ENCODE data around the gene JPT1. TPM values are rescaled to one million over a fixed set of nuclear protein-coding genes. Genes with fewer than 3 reads are reported as not detected.
A peak's percentile ranks its signal among the peaks of the same experiment; 100 is the strongest.

The JPT1 gene
- total and polyA plus RNA-seq, 7 donors = 17.5 to 627 (median 19.1) TPM

GRCh38 chr17:75087182-75087557 is 67.1 kb downstream of the JPT1 start:
- Histone ChIP-seq H3K4me3 (peak overlapping the region in 3 of 4 donors; percentile 46 to 58 (median 55)), H3K4me1 (peaks cover 0 to 36% (median 28%) of the 10 kb centered on the region in 4 donors), H3K36me3 (no peaks in the 10 kb centered on the region), H3K27me3 (no peaks in the 10 kb centered on the region), H3K9me3 (no peaks in the 10 kb centered on the region), H3K27ac (peak overlapping the region; percentile 63 to 78 (median 77))
- DNase-seq = no peak
- intact Hi-C loops (cut with DNase I) = no loop called here
- WGBS, 2 donors = 32 to 58% methylated on average over 12 of the region's 12 CpGs
- TF ChIP-seq EP300 (IDR thresholded peaks at IDR 0.05) (no peak), CTCF (IDR thresholded peaks at IDR 0.05) (no peak), POLR2A (IDR thresholded peaks at IDR 0.05) (no peak)

- 44 to 71% methylated on average over 15 of the region's 15 CpGs for WGBS, 2 donors
- Histone ChIP-seq H3K4me1 (peaks cover 0 to 31% (median 26%) of the 10 kb centered on the region in 4 donors), H3K27me3 (no peaks in the 10 kb centered on the region), H3K9me3 (no peaks in the 10 kb centered on the region), H3K4me3 (no peak overlapping the region), H3K36me3 (no peaks in the 10 kb centered on the region), H3K27ac (peak overlapping the region in 1 of 4 donors; percentile 77)
- TF ChIP-seq POLR2AphosphoS5 (IDR thresholded peaks at IDR 0.05) = no peak
- no peak for TF ChIP-seq POLR2A (IDR thresholded peaks at IDR 0.05)
- no peak for TF ChIP-seq EP300 (IDR thresholded peaks at IDR 0.05)
- TF ChIP-seq CTCF (IDR thresholded peaks at IDR 0.05) = no peak
- intact Hi-C loops (cut with DNase I) = no loop called here
- DNase-seq = no peak
Observed at GRCh38 chr17:75086496-75087181, 67.7 kb downstream of the JPT1 start.

Small RNA genes within 50 kb of the gene (small RNA-seq; reads per million reads assigned to genes)
- 0 reads per million in 3 donors for gene RF00019

Other genes with a start within 250 kb of the JPT1 start
- not detected for gene USH1G, start 231.3 kb downstream of the JPT1 start, total RNA-seq
- gene USH1G, start 231.3 kb downstream of the JPT1 start, polyA plus RNA-seq = under 1 TPM in 1 of 3 donors, not detected in 2; 0.09 TPM
- gene OTOP2, start 230.2 kb downstream of the JPT1 start, total RNA-seq = under 1 TPM in 2 of 4 donors, not detected in 2; 0.36 to 0.55 TPM
- gene OTOP2, start 230.2 kb downstream of the JPT1 start, polyA plus RNA-seq = 10 to 100 TPM in 1 of 3 donors, 1 to 10 TPM in 2; 4.8 to 21.0 (median 9.5) TPM
- not detected for gene OTOP3, start 218.6 kb downstream of the JPT1 start, total RNA-seq
- gene OTOP3, start 218.6 kb downstream of the JPT1 start, polyA plus RNA-seq = 1 to 10 TPM in 1 of 3 donors, under 1 TPM in 2; 0.28 to 1.8 (median 0.60) TPM
- 10 to 100 TPM in 1 of 4 donors, 1 to 10 TPM in 3; 7.1 to 21.6 (median 8.3) TPM for gene HID1, start 181.8 kb downstream of the JPT1 start, total RNA-seq
- 10 to 100 TPM; 23.4 to 34.8 (median 33.8) TPM for gene HID1, start 181.8 kb downstream of the JPT1 start, polyA plus RNA-seq
- 10 to 100 TPM in 3 of 4 donors, 1 to 10 TPM in 1; 9.3 to 16.9 (median 10.3) TPM for gene CDR2L, start 166.9 kb downstream of the JPT1 start, total RNA-seq
- 1 to 10 TPM; 2.4 to 3.7 (median 3.0) TPM for gene CDR2L, start 166.9 kb downstream of the JPT1 start, polyA plus RNA-seq
- 100 to 1,000 TPM in 1 of 4 donors, 10 to 100 TPM in 3; 46.3 to 104 (median 62.5) TPM for gene MRPL58, start 141.8 kb downstream of the JPT1 start, total RNA-seq
- 10 to 100 TPM; 36.6 to 56.9 (median 53.0) TPM for gene MRPL58, start 141.8 kb downstream of the JPT1 start, polyA plus RNA-seq
- gene ATP5PD, start 107.5 kb downstream of the JPT1 start, total RNA-seq = 100 to 1,000 TPM; 303 to 480 (median 367) TPM
- gene ATP5PD, start 107.5 kb downstream of the JPT1 start, polyA plus RNA-seq = 100 to 1,000 TPM; 481 to 726 (median 592) TPM
- 10 to 100 TPM; 19.6 to 25.5 (median 21.8) TPM for gene KCTD2, start 107.3 kb downstream of the JPT1 start, total RNA-seq
- gene KCTD2, start 107.3 kb downstream of the JPT1 start, polyA plus RNA-seq = 10 to 100 TPM; 12.5 to 24.0 (median 13.8) TPM
- gene SLC16A5, start 66.6 kb downstream of the JPT1 start, total RNA-seq = 10 to 100 TPM in 1 of 4 donors, 1 to 10 TPM in 3; 2.6 to 15.0 (median 6.4) TPM
- gene SLC16A5, start 66.6 kb downstream of the JPT1 start, polyA plus RNA-seq = 10 to 100 TPM in 2 of 3 donors, 1 to 10 TPM in 1; 6.6 to 31.1 (median 13.4) TPM
- gene ARMC7, start 44.5 kb downstream of the JPT1 start, total RNA-seq = 1 to 10 TPM; 3.2 to 7.8 (median 4.3) TPM
- gene ARMC7, start 44.5 kb downstream of the JPT1 start, polyA plus RNA-seq = 10 to 100 TPM; 15.0 to 18.9 (median 16.6) TPM
- 100 to 1,000 TPM in 1 of 4 donors, 10 to 100 TPM in 3; 60.7 to 109 (median 82.4) TPM for gene NT5C, start 22.8 kb downstream of the JPT1 start, total RNA-seq
- gene NT5C, start 22.8 kb downstream of the JPT1 start, polyA plus RNA-seq = 100 to 1,000 TPM; 102 to 116 (median 110) TPM
- 100 to 1,000 TPM in 1 of 4 donors, 10 to 100 TPM in 3; 63.0 to 109 (median 87.1) TPM for gene SUMO2, start 28.4 kb upstream of the JPT1 start, total RNA-seq
- 100 to 1,000 TPM in 2 of 3 donors, 10 to 100 TPM in 1; 69.9 to 130 (median 117) TPM for gene SUMO2, start 28.4 kb upstream of the JPT1 start, polyA plus RNA-seq
- gene NUP85, start 51.2 kb upstream of the JPT1 start, total RNA-seq = 10 to 100 TPM; 21.1 to 32.2 (median 29.7) TPM
- gene NUP85, start 51.2 kb upstream of the JPT1 start, polyA plus RNA-seq = 10 to 100 TPM; 31.0 to 48.6 (median 42.8) TPM
- gene GGA3, start 107.1 kb upstream of the JPT1 start, total RNA-seq = 10 to 100 TPM; 16.0 to 22.1 (median 17.9) TPM
- gene GGA3, start 107.1 kb upstream of the JPT1 start, polyA plus RNA-seq = 10 to 100 TPM; 10.2 to 35.8 (median 12.0) TPM
- gene MRPS7, start 107.4 kb upstream of the JPT1 start, total RNA-seq = 10 to 100 TPM; 26.6 to 51.5 (median 39.2) TPM
- 10 to 100 TPM; 73.3 to 96.4 (median 73.4) TPM for gene MRPS7, start 107.4 kb upstream of the JPT1 start, polyA plus RNA-seq
- gene MIF4GD, start 116.7 kb upstream of the JPT1 start, total RNA-seq = 10 to 100 TPM; 18.1 to 40.7 (median 26.2) TPM
- 10 to 100 TPM; 15.0 to 33.5 (median 19.0) TPM for gene MIF4GD, start 116.7 kb upstream of the JPT1 start, polyA plus RNA-seq
- gene SLC25A19, start 134.9 kb upstream of the JPT1 start, total RNA-seq = 10 to 100 TPM in 3 of 4 donors, 1 to 10 TPM in 1; 8.7 to 19.6 (median 14.7) TPM
- gene SLC25A19, start 134.9 kb upstream of the JPT1 start, polyA plus RNA-seq = 10 to 100 TPM in 2 of 3 donors, 1 to 10 TPM in 1; 5.4 to 20.1 (median 12.0) TPM